Loucy (cell line): ENCODE data around the gene SLCO1B1.

Source experiments
- EZH2phosphoT487 ChIP-seq: fragments of 200-600 bp; IDR thresholded peaks from 2 replicates; pipeline ENCODE4 v1.6.1; 2018; ENCODE audit warnings: antibody characterized with exemption, mild to moderate bottlenecking, moderate library complexity, borderline replicate concordance
- TF ChIP-seq, protein P1 (sequence below): fragments of 200-600 bp; sonication (generic); conservative IDR thresholded peaks from 2 replicates; pipeline ENCODE4 v1.5.1; 2014; ENCODE audit warnings: mild to moderate bottlenecking, antibody characterized with exemption, low read length

DNA sequence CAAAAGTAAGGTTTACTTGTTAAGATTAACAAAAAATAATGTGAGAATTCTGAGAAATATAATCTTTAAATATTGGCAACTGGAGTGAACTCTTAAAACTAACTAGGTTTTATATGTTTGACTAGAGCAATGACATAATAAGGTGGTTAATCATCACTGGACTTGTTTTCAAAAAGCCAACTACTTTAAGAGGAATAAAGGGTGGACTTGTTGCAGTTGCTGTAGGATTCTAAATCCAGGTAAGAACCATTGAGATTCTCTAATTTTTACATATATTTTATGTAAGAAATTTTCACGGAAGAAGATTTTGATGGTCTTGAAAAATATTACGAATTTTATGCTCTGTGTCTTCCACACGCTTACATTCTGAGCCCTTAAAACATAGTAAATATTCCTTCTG is at the start of gene SLCO1B1:
- TF ChIP-seq, protein P1, sequence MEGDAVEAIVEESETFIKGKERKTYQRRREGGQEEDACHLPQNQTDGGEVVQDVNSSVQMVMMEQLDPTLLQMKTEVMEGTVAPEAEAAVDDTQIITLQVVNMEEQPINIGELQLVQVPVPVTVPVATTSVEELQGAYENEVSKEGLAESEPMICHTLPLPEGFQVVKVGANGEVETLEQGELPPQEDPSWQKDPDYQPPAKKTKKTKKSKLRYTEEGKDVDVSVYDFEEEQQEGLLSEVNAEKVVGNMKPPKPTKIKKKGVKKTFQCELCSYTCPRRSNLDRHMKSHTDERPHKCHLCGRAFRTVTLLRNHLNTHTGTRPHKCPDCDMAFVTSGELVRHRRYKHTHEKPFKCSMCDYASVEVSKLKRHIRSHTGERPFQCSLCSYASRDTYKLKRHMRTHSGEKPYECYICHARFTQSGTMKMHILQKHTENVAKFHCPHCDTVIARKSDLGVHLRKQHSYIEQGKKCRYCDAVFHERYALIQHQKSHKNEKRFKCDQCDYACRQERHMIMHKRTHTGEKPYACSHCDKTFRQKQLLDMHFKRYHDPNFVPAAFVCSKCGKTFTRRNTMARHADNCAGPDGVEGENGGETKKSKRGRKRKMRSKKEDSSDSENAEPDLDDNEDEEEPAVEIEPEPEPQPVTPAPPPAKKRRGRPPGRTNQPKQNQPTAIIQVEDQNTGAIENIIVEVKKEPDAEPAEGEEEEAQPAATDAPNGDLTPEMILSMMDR: no peak
- TF ChIP-seq EZH2phosphoT487: no peak
